NCI-H2196 (cell line): ENCODE results near the gene ENTR1.
"Not testable (repeated sequence)": the region's sequence is repeated elsewhere in the genome, so short reads cannot be mapped to it uniquely, and the experiment has no call there.

Experiments
- DNase-seq: peaks from one replicate; lab custom pipeline; 2025; ENCODE audit not compliant: unreplicated experiment; lab: John Stamatoyannopoulos, UW

Gene ENTR1

GRCh38 chr9:136438548-136439480 lies 28.4 kb upstream of the ENTR1 start:
- DNase-seq: no peak

GRCh38 chr9:136437839-136438547 lies 27.6 kb upstream of the ENTR1 start:
- no peak for DNase-seq

- no peak for DNase-seq
Measured at GRCh38 chr9:136437430-136437829, 27.0 kb upstream of the ENTR1 start.

GRCh38 chr9:136436055-136436634 lies 25.7 kb upstream of the ENTR1 start:
- no peak for DNase-seq

- no peak for DNase-seq
Measured at GRCh38 chr9:136434580-136435169, 24.3 kb upstream of the ENTR1 start.

GRCh38 chr9:136433849-136434579 lies 23.6 kb upstream of the ENTR1 start:
- DNase-seq: no peak

- DNase-seq: no peak
Measured at GRCh38 chr9:136433043-136433715, 22.8 kb upstream of the ENTR1 start.

GRCh38 chr9:136432591-136432990 lies 22.2 kb upstream of the ENTR1 start:
- DNase-seq: no peak

GRCh38 chr9:136431782-136432350 lies 21.5 kb upstream of the ENTR1 start:
- no peak for DNase-seq

GRCh38 chr9:136430588-136431234 lies 20.3 kb upstream of the ENTR1 start:
- no peak for DNase-seq

GRCh38 chr9:136429683-136430491 lies 19.5 kb upstream of the ENTR1 start:
- no peak for DNase-seq

- DNase-seq: no peak
Measured at GRCh38 chr9:136429075-136429628, 18.7 kb upstream of the ENTR1 start.

- DNase-seq: no peak
Measured at GRCh38 chr9:136426787-136427186, 16.4 kb upstream of the ENTR1 start.

- DNase-seq: not testable (repeated sequence)
Measured at GRCh38 chr9:136425367-136425766, 15.0 kb upstream of the ENTR1 start.

- no peak for DNase-seq
Measured at GRCh38 chr9:136424750-136425362, 14.4 kb upstream of the ENTR1 start.

GRCh38 chr9:136423432-136424146 lies 13.2 kb upstream of the ENTR1 start:
- DNase-seq: no peak

GRCh38 chr9:136422876-136423275 lies 12.5 kb upstream of the ENTR1 start:
- no peak for DNase-seq
